IMR-90 (cell line): ENCODE results near the gene ANO2. TPM values are rescaled to one million over a fixed set of nuclear protein-coding genes. Genes with fewer than 3 reads are reported as not detected.

Experiments
- ATAC-seq: fragments of 200-7000 bp; cut with Tn5 transposase; 2 replicates; pipeline ENCODE4 v1.9.1; 2020; ENCODE audit warnings: low read depth, mild to moderate bottlenecking, moderate library complexity
- BruUV-seq: library from RNA; stranded (reverse); fragments of 400-500 nt; replicated peaks from 2 replicates; lab custom pipeline; 2021; lab: Mats Ljungman, UMichigan
- CTCF ChIA-PET: fragments of 300-600 bp; formaldehyde crosslinking; extraction: SDS; loops from one replicate; lab custom pipeline; 2021; ENCODE audit warnings: antibody characterized with exemption; lab: Yijun Ruan, JAX
- POLR2A ChIA-PET: fragments of 300-600 bp; sonication (Branson Sonifier 250); formaldehyde crosslinking; loops from one replicate; lab custom pipeline; 2022; ENCODE audit warnings: antibody characterized with exemption; ENCODE audit not compliant: unreplicated experiment; lab: Charles Lee
- DNase-seq: peaks from one replicate; pipeline ENCODE4 v3.0.0; 2013
- H2AFZ ChIP-seq: replicated peaks from 2 replicates; pipeline ENCODE3; 2013; ENCODE audit warnings: low read length, mild to moderate bottlenecking; ENCODE audit not compliant: poor library complexity
- H2AK5ac ChIP-seq: 2 replicates; pipeline ENCODE4 v1.6.1; 2013; ENCODE audit warnings: low read depth, low read length, inconsistent platforms
- H2AK9ac ChIP-seq: replicated peaks from 2 replicates; pipeline ENCODE3; 2013; ENCODE audit warnings: mild to moderate bottlenecking, low read depth, low read length, moderate library complexity; ENCODE audit not compliant: poor library complexity
- H2BK120ac ChIP-seq: 2 replicates; pipeline ENCODE4 v1.6.1; 2013; ENCODE audit warnings: low read depth, low read length, inconsistent platforms
- H2BK15ac ChIP-seq: 3 replicates; pipeline ENCODE4 v1.6.1; 2013; ENCODE audit warnings: low read depth, low read length, inconsistent platforms
- H2BK20ac ChIP-seq: 2 replicates; pipeline ENCODE4 v1.6.1; 2013; ENCODE audit warnings: low read depth, mild to moderate bottlenecking, inconsistent platforms, low read length, moderate library complexity
- H2BK5ac ChIP-seq: 2 replicates; pipeline ENCODE4 v1.6.1; 2013; ENCODE audit warnings: mild to moderate bottlenecking, low read depth, low read length, inconsistent platforms; ENCODE audit not compliant: poor library complexity, severe bottlenecking
- H3K14ac ChIP-seq: replicated peaks from 2 replicates; pipeline ENCODE4 v1.6.1; 2013; ENCODE audit warnings: low read depth, low read length, inconsistent platforms
- H3K18ac ChIP-seq: 2 replicates; pipeline ENCODE4 v1.6.1; 2013; ENCODE audit warnings: low read depth, low read length, control low read depth
- H3K23ac ChIP-seq: 2 replicates; pipeline ENCODE4 v1.6.1; 2013; ENCODE audit warnings: low read depth, low read length, inconsistent platforms
- H3K27ac ChIP-seq: 2 replicates; pipeline ENCODE4 v1.5.1; 2013; ENCODE audit warnings: mild to moderate bottlenecking, control low read depth, low read length; ENCODE audit not compliant: insufficient read depth
- H3K27me3 ChIP-seq: 2 replicates; pipeline ENCODE4 v1.6.1; 2013; ENCODE audit warnings: low read length; ENCODE audit not compliant: control insufficient read depth, insufficient read depth
- H3K36me3 ChIP-seq: 2 replicates; pipeline ENCODE4 v1.6.1; 2013; ENCODE audit warnings: low read length, mixed read lengths; ENCODE audit not compliant: control insufficient read depth, insufficient read depth
- H3K4ac ChIP-seq: 2 replicates; pipeline ENCODE4 v1.6.1; 2013; ENCODE audit warnings: low read depth, low read length, inconsistent platforms
- H3K4me1 ChIP-seq: 2 replicates; pipeline ENCODE4 v1.6.1; 2013; ENCODE audit warnings: low read length, mixed read lengths; ENCODE audit not compliant: control insufficient read depth, insufficient read depth
- H3K4me2 ChIP-seq: 2 replicates; pipeline ENCODE4 v1.6.1; 2013; ENCODE audit warnings: low read depth, mild to moderate bottlenecking, control low read depth, low read length, moderate library complexity
- H3K4me3 ChIP-seq: 2 replicates; pipeline ENCODE4 v1.5.1; 2013; ENCODE audit warnings: low read depth, mild to moderate bottlenecking, control low read depth, low read length, moderate library complexity; ENCODE audit not compliant: insufficient read depth
- H3K56ac ChIP-seq: 2 replicates; pipeline ENCODE4 v1.6.1; 2013; ENCODE audit warnings: low read length, inconsistent platforms; ENCODE audit not compliant: insufficient read depth; ENCODE audit errors: extremely low read depth
- H3K79me1 ChIP-seq, 2 experiments: 2 replicates each; pipeline ENCODE4 v1.6.1; 2013; ENCODE audit warnings: low read length in 2 of 2, inconsistent platforms in 1 of 2, low read depth in 1 of 2
- H3K9ac ChIP-seq: 2 replicates; pipeline ENCODE4 v1.6.1; 2013; ENCODE audit warnings: low read depth, low read length, control low read depth
- H3K9me1 ChIP-seq: 2 replicates; pipeline ENCODE4 v1.6.1; 2013; ENCODE audit warnings: low read length, inconsistent platforms; ENCODE audit not compliant: insufficient read depth
- H3K9me3 ChIP-seq: 2 replicates; pipeline ENCODE4 v1.6.1; 2013; ENCODE audit warnings: low read length; ENCODE audit not compliant: control insufficient read depth, insufficient read depth
- H4K20me1 ChIP-seq: 2 replicates; pipeline ENCODE4 v1.6.1; 2013; ENCODE audit warnings: low read length, inconsistent platforms; ENCODE audit not compliant: insufficient read depth
- H4K5ac ChIP-seq: 2 replicates; pipeline ENCODE4 v1.6.1; 2013; ENCODE audit warnings: mild to moderate bottlenecking, low read depth, low read length, control low read depth
- H4K8ac ChIP-seq, 2 experiments: 2 replicates each; pipeline ENCODE4 v1.6.1; 2013; ENCODE audit warnings: low read depth in 2 of 2, low read length in 2 of 2, control low read depth in 1 of 2, inconsistent platforms in 1 of 2
- H4K91ac ChIP-seq: 2 replicates; pipeline ENCODE4 v1.6.1; 2013; ENCODE audit warnings: low read depth, low read length, inconsistent platforms; ENCODE audit not compliant: insufficient read depth
- BHLHE40 ChIP-seq: fragments of 150-350 bp; IDR thresholded peaks from 2 replicates; pipeline ENCODE4 v1.6.1; 2016; ENCODE audit warnings: mild to moderate bottlenecking, low read depth, low read length
- CEBPB ChIP-seq: IDR thresholded peaks from 2 replicates; pipeline ENCODE4 v1.6.1; 2012; ENCODE audit warnings: low read depth, low read length, improper control_type of control experiment
- CHD1 ChIP-seq: IDR thresholded peaks from 2 replicates; pipeline ENCODE4 v1.6.1; 2012; ENCODE audit warnings: low read depth, low read length, improper control_type of control experiment
- CTCF ChIP-seq: conservative IDR thresholded peaks from 2 replicates; pipeline ENCODE4 v1.5.1; 2012; ENCODE audit warnings: mild to moderate bottlenecking, low read depth, low read length, improper control_type of control experiment
- ELK1 ChIP-seq: fragments of 150-350 bp; IDR thresholded peaks from 2 replicates; pipeline ENCODE4 v1.6.1; 2016; ENCODE audit warnings: low read depth, mild to moderate bottlenecking, low read length, moderate library complexity, borderline replicate concordance
- FOS ChIP-seq: fragments of 150-350 bp; IDR thresholded peaks from 2 replicates; pipeline ENCODE4 v1.6.1; 2016; ENCODE audit warnings: low read depth, low read length
- MAFK ChIP-seq: IDR thresholded peaks from 2 replicates; pipeline ENCODE4 v1.6.1; 2012; ENCODE audit warnings: low read depth, low read length, improper control_type of control experiment
- MAZ ChIP-seq: IDR thresholded peaks from 2 replicates; pipeline ENCODE4 v1.6.1; 2012; ENCODE audit warnings: low read depth, mild to moderate bottlenecking, low read length, improper control_type of control experiment, moderate library complexity, borderline replicate concordance
- MXI1 ChIP-seq: IDR thresholded peaks from 2 replicates; pipeline ENCODE4 v1.6.1; 2012; ENCODE audit warnings: low read depth, mild to moderate bottlenecking, low read length, moderate library complexity, borderline replicate concordance
- NFE2L2 ChIP-seq: fragments of 150-350 bp; IDR thresholded peaks from 2 replicates; pipeline ENCODE4 v1.6.1; 2016; ENCODE audit warnings: low read depth, mild to moderate bottlenecking, low read length
- POLR2A ChIP-seq: IDR thresholded peaks from 2 replicates; pipeline ENCODE4 v1.6.1; 2012; ENCODE audit warnings: mild to moderate bottlenecking, low read depth, low read length
- RCOR1 ChIP-seq: IDR thresholded peaks from 2 replicates; pipeline ENCODE4 v1.6.1; 2012; ENCODE audit warnings: mild to moderate bottlenecking, low read length, improper control_type of control experiment; ENCODE audit not compliant: insufficient replicate concordance
- RFX5 ChIP-seq: IDR thresholded peaks from 2 replicates; pipeline ENCODE4 v1.8.0; 2012; ENCODE audit warnings: low read depth, mild to moderate bottlenecking, low read length, moderate library complexity
- SMC3 ChIP-seq: fragments of 150-350 bp; IDR thresholded peaks from 2 replicates; pipeline ENCODE4 v1.6.1; 2016; ENCODE audit warnings: low read depth, mild to moderate bottlenecking, antibody characterized with exemption, low read length, moderate library complexity
- USF2 ChIP-seq: fragments of 150-350 bp; IDR thresholded peaks from 2 replicates; pipeline ENCODE4 v1.6.1; 2017; ENCODE audit warnings: mild to moderate bottlenecking, antibody characterized with exemption, low read length, low read depth
- WGBS, 2 experiments: methylation state at CpG; one replicate each; pipeline versions ENCODE4 v1.1.5 to v1.1.7; 2013; ENCODE audit warnings: missing lambda C conversion rate in 2 of 2; ENCODE audit not compliant: insufficient read length in 1 of 2; ENCODE audit errors: extremely low coverage in 2 of 2; 5-methylcytosine and 5-hydroxymethylcytosine counted together
- dilution Hi-C: fragments of 300-500 bp; cut with HindIII; formaldehyde crosslinking; loops from one replicate; pipeline ENCODE4 v1.14.3; 2018; ENCODE audit warnings: low sequenced_read_pairs; ENCODE audit not compliant: unreplicated experiment
- in situ Hi-C: fragments of 300-500 bp; cut with MboI; formaldehyde crosslinking; loops from 3 replicates; pipeline ENCODE4 v1.14.3; 2019; ENCODE audit warnings: low sequenced_read_pairs, inconsistent platforms, mixed read lengths
- intact Hi-C: fragments of 100-400 bp; cut with micrococcal nuclease; formaldehyde crosslinking; loops from 2 replicates; pipeline ENCODE4 v1.10.0; 2022
- polyA plus RNA-seq, 3 experiments: library from polyadenylated mRNA; depleted of rRNA; stranded (reverse); fragments of >200 nt; gene quantifications; 2 replicates each; pipeline ENCODE4 v1.2.3, GENCODE V29; 2012; ENCODE audit warnings: low replicate concordance in 1 of 3
- total RNA-seq: library from RNA; depleted of rRNA; stranded (reverse); fragments of >200 nt; gene quantifications from 2 replicates; pipeline ENCODE4 v1.2.3, GENCODE V29; 2012

The ANO2 gene
- total and polyA plus RNA-seq, 2 of the 4 experiments (the other 2 are of a cell fraction) = 0.22 TPM; not detected in 1

- 43% methylated on average over 2 of the region's 8 CpGs; no CpG with 5 or more reads in 1 of the 2 experiments for WGBS, 2 experiments
- CTCF ChIA-PET = no interaction called here
- TF ChIP-seq RFX5 (no peak), NFE2L2 (no peak), USF2 (no peak), MAZ (no peak), FOS (no peak), CTCF (no peak), RCOR1 (no peak), MXI1 (no peak), CHD1 (no peak), ELK1 (no peak), BHLHE40 (no peak), CEBPB (no peak), SMC3 (no peak), MAFK (no peak), POLR2A (no peak)
Measured at GRCh38 chr12:5548152-5548943, 396.7 kb downstream of the ANO2 start.

More at GRCh38 chr12:5548152-5548943, 396.7 kb downstream of the ANO2 start:
- dilution Hi-C loops (no loop called here), in situ Hi-C loops (no loop called here), intact Hi-C loops (no loop called here)
- no peaks in the 10 kb centered on the region for H3K36me3 ChIP-seq
- BruUV-seq = no TSS peak
- no peaks in the 10 kb centered on the region; the same call in none of the 2 replicates for H3K9me3 ChIP-seq
- DNase-seq (no peak), ATAC-seq (no peak)
- H3K4me3 ChIP-seq = no peak overlapping the region
- no peaks in the 10 kb centered on the region for H3K4me1 ChIP-seq
- no peak overlapping the region for H3K4me2 ChIP-seq
- H4K20me1 ChIP-seq = no peaks in the 10 kb centered on the region
- H2BK120ac ChIP-seq = no peak overlapping the region
- no peak overlapping the region for H3K23ac ChIP-seq
- no peak overlapping the region for H3K56ac ChIP-seq
- H4K91ac ChIP-seq = no peak overlapping the region
- peak overlapping the region; percentile 63 for H2AK9ac ChIP-seq
- H2AK5ac ChIP-seq = no peak overlapping the region
- no peak overlapping the region for H2BK15ac ChIP-seq
- no peak overlapping the region for H3K14ac ChIP-seq
- no peak overlapping the region for H3K18ac ChIP-seq
- no peak overlapping the region for H2BK5ac ChIP-seq
- H3K27me3 ChIP-seq = peaks cover 20% of the 10 kb centered on the region
- H3K9me1 ChIP-seq = no peaks in the 10 kb centered on the region
- H2BK20ac ChIP-seq = no peak overlapping the region
- no peak overlapping the region for H4K8ac ChIP-seq
- H3K4ac ChIP-seq = no peak overlapping the region
- no peaks in the 10 kb centered on the region for H3K79me1 ChIP-seq
- POLR2A ChIA-PET = no interaction called here
- no peak overlapping the region for H2AFZ ChIP-seq
- no peak overlapping the region for H3K9ac ChIP-seq
- H3K27ac ChIP-seq = no peak overlapping the region
- no peak overlapping the region for H4K5ac ChIP-seq
